ENCODE data around the gene REC8. TPM values are rescaled to one million over a fixed set of nuclear protein-coding genes. Genes with fewer than 3 reads are reported as not detected.
A peak's percentile ranks its signal among the peaks of the same experiment; 100 is the strongest.

Gene REC8
- total and polyA plus RNA-seq, 2 of the 13 experiments (the other 11 are each of a cell fraction or from before 2014, with no cell fraction given): 3.4 to 14.7 TPM

DNA sequence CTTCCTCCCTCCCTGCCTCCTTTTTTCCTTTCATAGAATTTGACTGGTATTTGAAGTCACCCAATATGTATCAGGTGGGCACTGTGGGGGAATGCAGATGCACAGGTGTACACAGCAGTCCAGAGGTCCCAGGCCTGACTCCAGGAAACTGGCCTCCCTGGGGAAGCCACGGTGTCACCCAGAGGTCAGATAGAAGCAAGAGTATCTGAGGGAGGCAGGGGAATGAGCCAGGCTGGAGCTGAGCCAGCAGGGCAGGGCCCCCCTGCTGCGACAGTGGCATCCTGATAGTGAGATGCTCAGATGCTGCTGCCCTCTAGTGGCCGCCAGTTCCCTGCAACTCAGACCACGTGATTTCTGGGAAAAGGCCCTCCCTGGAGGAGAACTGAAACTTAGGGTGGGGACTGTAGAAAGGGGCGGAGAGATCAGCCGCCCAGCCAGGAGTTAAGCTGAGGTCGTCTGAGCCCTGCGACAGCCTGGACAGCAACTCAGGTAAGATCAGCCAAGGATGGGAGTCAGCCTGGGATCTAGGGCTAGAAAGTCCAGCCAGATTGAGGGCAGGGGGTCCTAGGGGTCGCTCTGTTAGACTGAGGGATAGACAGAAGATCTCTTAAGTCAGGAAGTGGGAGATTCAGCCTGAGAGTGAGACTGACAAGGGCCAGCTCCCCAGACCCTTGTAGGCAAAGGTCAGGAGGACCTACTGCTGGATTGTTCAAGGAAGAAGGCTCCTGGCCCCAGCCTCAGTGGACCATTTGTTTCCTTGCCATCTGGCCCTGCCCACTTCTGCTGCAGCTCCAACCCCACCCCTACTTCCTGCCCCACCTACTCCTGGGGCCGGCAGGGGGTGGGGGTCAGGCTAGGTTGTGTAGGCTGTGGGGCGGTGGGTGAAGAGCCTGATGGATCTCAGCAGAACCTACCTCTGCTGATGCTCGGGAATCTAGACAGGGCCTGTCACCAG is 10.8 kb upstream of the REC8 start, which contains the start of gene IRF9 (continued):
- TF ChIP-seq, protein P1, sequence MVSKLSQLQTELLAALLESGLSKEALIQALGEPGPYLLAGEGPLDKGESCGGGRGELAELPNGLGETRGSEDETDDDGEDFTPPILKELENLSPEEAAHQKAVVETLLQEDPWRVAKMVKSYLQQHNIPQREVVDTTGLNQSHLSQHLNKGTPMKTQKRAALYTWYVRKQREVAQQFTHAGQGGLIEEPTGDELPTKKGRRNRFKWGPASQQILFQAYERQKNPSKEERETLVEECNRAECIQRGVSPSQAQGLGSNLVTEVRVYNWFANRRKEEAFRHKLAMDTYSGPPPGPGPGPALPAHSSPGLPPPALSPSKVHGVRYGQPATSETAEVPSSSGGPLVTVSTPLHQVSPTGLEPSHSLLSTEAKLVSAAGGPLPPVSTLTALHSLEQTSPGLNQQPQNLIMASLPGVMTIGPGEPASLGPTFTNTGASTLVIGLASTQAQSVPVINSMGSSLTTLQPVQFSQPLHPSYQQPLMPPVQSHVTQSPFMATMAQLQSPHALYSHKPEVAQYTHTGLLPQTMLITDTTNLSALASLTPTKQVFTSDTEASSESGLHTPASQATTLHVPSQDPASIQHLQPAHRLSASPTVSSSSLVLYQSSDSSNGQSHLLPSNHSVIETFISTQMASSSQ (IDR thresholded peaks at IDR 0.05; ENCODE audit: low read depth): peak; percentile 74; the same call in 1 of the 2 replicates
- TF ChIP-seq, protein P1 (CRISPR knock-in tag; IDR thresholded peaks at IDR 0.05; ENCODE audit: borderline replicate concordance): peak; percentile 94; the same call in 1 of the 2 replicates
- TF ChIP-seq TBP (CRISPR knock-in tag; IDR thresholded peaks at IDR 0.05): peak; percentile 18; the same call in 1 of the 2 replicates
- TF ChIP-seq FIP1L1 (IDR thresholded peaks at IDR 0.05; ENCODE audit: borderline replicate concordance, insufficient read depth, low read depth, low read length): peak; percentile 99
- peak; percentile 61; the same call in 1 of the 2 replicates for TF ChIP-seq ZNF17 (CRISPR knock-in tag; IDR thresholded peaks at IDR 0.05)
- TF ChIP-seq BRCA1 (CRISPR knock-in tag; IDR thresholded peaks at IDR 0.05): peak; percentile 95
- TF ChIP-seq, protein P2, sequence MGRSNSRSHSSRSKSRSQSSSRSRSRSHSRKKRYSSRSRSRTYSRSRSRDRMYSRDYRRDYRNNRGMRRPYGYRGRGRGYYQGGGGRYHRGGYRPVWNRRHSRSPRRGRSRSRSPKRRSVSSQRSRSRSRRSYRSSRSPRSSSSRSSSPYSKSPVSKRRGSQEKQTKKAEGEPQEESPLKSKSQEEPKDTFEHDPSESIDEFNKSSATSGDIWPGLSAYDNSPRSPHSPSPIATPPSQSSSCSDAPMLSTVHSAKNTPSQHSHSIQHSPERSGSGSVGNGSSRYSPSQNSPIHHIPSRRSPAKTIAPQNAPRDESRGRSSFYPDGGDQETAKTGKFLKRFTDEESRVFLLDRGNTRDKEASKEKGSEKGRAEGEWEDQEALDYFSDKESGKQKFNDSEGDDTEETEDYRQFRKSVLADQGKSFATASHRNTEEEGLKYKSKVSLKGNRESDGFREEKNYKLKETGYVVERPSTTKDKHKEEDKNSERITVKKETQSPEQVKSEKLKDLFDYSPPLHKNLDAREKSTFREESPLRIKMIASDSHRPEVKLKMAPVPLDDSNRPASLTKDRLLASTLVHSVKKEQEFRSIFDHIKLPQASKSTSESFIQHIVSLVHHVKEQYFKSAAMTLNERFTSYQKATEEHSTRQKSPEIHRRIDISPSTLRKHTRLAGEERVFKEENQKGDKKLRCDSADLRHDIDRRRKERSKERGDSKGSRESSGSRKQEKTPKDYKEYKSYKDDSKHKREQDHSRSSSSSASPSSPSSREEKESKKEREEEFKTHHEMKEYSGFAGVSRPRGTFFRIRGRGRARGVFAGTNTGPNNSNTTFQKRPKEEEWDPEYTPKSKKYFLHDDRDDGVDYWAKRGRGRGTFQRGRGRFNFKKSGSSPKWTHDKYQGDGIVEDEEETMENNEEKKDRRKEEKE (IDR thresholded peaks at IDR 0.05): no peak
- peak; percentile 100 for TF ChIP-seq KLF6 (CRISPR knock-in tag; IDR thresholded peaks at IDR 0.05)
- peak; percentile 96 for TF ChIP-seq HOXD1 (CRISPR knock-in tag; IDR thresholded peaks at IDR 0.05)
- TF ChIP-seq JUNB (CRISPR knock-in tag; IDR thresholded peaks at IDR 0.05; ENCODE audit: borderline replicate concordance): no peak
- TF ChIP-seq JUND (CRISPR knock-in tag; IDR thresholded peaks at IDR 0.05): peak; percentile 58; the same call in 1 of the 2 replicates
- TF ChIP-seq DBP (CRISPR knock-in tag; IDR thresholded peaks at IDR 0.05; ENCODE audit: not compliant biosample characterization): peak; percentile 63
- peak; percentile 94 for TF ChIP-seq E2F2 (CRISPR knock-in tag; IDR thresholded peaks at IDR 0.05; ENCODE audit: borderline replicate concordance)
- TF ChIP-seq NFKBIZ (CRISPR knock-in tag; IDR thresholded peaks at IDR 0.05): peak; percentile 98
- no peak for TF ChIP-seq NFRKB (IDR thresholded peaks at IDR 0.05)
- TF ChIP-seq ZNF543 (CRISPR knock-in tag; IDR thresholded peaks at IDR 0.05): no peak
- peak; percentile 73; the same call in 1 of the 2 replicates for TF ChIP-seq ZNF3 (CRISPR knock-in tag; IDR thresholded peaks at IDR 0.05)
- TF ChIP-seq CSRNP2 (CRISPR knock-in tag; conservative IDR thresholded peaks at IDR 0.05; ENCODE audit: low read depth): no peak

Measured in HepG2 (cell line).